Activated CD8-positive, alpha-beta memory T cell treated with anti-CD3 and anti-CD28 coated beads, Interleukin-2, amount 50 U/mL, for 48 hours (primary cell): ENCODE measurements around the gene GPR160.

Source experiments
- DNase-seq: peaks from one replicate; pipeline ENCODE4 v3.0.0-alpha.2; 2020

The GPR160 gene

GRCh38 chr3:170128259-170128976 lies 90.6 kb downstream of the GPR160 start:
- DNase-seq: no peak

DNA sequence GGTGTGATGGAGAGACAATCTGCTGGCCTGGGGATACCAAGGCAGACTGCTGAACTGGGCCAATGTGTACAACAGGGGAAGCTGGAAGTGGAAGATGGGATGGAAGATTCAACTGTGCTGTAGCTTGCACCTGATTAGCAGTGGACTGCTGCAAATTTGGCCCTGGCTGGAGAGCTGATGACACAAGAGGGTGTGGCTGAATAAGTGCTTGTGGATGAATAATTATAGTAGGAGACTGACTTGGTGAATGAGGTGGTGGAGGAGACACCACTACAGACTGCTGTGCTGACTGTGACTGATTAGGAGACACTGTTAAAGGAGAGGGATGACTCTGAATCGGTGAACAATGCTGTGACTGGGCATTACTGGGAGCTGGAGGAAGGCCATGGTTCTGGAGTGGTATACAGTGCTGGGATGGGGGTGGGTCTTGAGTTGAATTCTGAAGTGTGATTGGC lies 91.2 kb downstream of the GPR160 start:
- DNase-seq: no peak

GRCh38 chr3:170130532-170130931 lies 92.7 kb downstream of the GPR160 start:
- no peak for DNase-seq

- DNase-seq: no peak
Measured at GRCh38 chr3:170132335-170132734, 94.5 kb downstream of the GPR160 start.
